Activated CD4-positive, alpha-beta T cell treated with anti-CD3 and anti-CD28 coated beads for 48 hours (primary cell): ENCODE measurements around the gene TECPR1.
"Not testable (repeated sequence)": the region's sequence is repeated elsewhere in the genome, so short reads cannot be mapped to it uniquely, and the experiment has no call there.

Experiments
- DNase-seq: peaks from one replicate; pipeline ENCODE4 v3.0.0-alpha.2; 2020

The TECPR1 gene

GRCh38 chr7:98223898-98224700 lies 27.9 kb downstream of the TECPR1 start:
- DNase-seq: no peak

GRCh38 chr7:98223351-98223897 lies 28.6 kb downstream of the TECPR1 start:
- DNase-seq: no peak

GRCh38 chr7:98222533-98223195 lies 29.4 kb downstream of the TECPR1 start:
- no peak for DNase-seq

- DNase-seq: no peak
Measured at GRCh38 chr7:98221611-98222532, 30.2 kb downstream of the TECPR1 start.

- not testable (repeated sequence) for DNase-seq
Measured at GRCh38 chr7:98219382-98219781, 32.6 kb downstream of the TECPR1 start.

- no peak for DNase-seq
Measured at GRCh38 chr7:98217623-98218582, 34.1 kb downstream of the TECPR1 start.

GRCh38 chr7:98216941-98217622 lies 35.0 kb downstream of the TECPR1 start:
- DNase-seq: no peak

- no peak for DNase-seq
Measured at GRCh38 chr7:98215561-98216495, 36.2 kb downstream of the TECPR1 start.

GRCh38 chr7:98214811-98215321 lies 37.2 kb downstream of the TECPR1 start:
- no peak for DNase-seq

GRCh38 chr7:98213888-98214810 lies 37.9 kb downstream of the TECPR1 start:
- no peak for DNase-seq

GRCh38 chr7:98213296-98213887 lies 38.6 kb downstream of the TECPR1 start:
- no peak for DNase-seq

GRCh38 chr7:98212532-98213041 lies 39.4 kb downstream of the TECPR1 start:
- DNase-seq: no peak

GRCh38 chr7:98211676-98212531 lies 40.1 kb downstream of the TECPR1 start:
- DNase-seq: no peak

- peak; percentile 39 for DNase-seq
Measured at GRCh38 chr7:98211221-98211675, 40.8 kb downstream of the TECPR1 start, which contains the start of gene BHLHA15. Gene BHLHA15 (plus strand): TSS chr7:98211439. CDS start chr7:98212310, 871 bp downstream.

GRCh38 chr7:98210513-98211220 lies 41.4 kb downstream of the TECPR1 start:
- no peak for DNase-seq
